ENCODE results near the gene DCTPP1.

DNA sequence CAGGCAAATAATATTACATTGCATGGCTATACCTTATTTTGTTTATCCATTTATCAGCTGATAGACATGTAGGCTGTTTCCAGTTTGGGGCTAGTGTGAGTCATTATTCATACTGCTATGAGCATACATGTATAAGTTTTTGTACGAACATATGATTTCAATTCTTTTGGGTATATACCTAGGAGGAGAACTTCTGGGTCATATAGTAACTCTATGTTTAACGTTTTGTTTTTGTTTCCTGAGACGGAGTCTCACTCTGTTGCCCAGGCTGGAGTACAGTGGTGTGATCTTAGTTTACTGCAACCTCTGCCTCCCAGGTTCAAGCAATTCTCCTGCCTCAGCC is 40.3 kb upstream of the DCTPP1 start:
- TF ChIP-seq, protein P1, sequence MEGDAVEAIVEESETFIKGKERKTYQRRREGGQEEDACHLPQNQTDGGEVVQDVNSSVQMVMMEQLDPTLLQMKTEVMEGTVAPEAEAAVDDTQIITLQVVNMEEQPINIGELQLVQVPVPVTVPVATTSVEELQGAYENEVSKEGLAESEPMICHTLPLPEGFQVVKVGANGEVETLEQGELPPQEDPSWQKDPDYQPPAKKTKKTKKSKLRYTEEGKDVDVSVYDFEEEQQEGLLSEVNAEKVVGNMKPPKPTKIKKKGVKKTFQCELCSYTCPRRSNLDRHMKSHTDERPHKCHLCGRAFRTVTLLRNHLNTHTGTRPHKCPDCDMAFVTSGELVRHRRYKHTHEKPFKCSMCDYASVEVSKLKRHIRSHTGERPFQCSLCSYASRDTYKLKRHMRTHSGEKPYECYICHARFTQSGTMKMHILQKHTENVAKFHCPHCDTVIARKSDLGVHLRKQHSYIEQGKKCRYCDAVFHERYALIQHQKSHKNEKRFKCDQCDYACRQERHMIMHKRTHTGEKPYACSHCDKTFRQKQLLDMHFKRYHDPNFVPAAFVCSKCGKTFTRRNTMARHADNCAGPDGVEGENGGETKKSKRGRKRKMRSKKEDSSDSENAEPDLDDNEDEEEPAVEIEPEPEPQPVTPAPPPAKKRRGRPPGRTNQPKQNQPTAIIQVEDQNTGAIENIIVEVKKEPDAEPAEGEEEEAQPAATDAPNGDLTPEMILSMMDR (IDR thresholded peaks at IDR 0.05) = no peak
- TF ChIP-seq POLR2A (IDR thresholded peaks at IDR 0.05) = no peak
